HG03457 (cell line): ENCODE measurements around the gene STK32A.
"Not testable (repeated sequence)": the region's sequence is repeated elsewhere in the genome, so short reads cannot be mapped to it uniquely, and the experiment has no call there.

Source experiments
- ATAC-seq: cut with Tn5 transposase; IDR thresholded peaks from one replicate; pipeline ENCODE4 v1.9.1; 2021; ENCODE audit warnings: moderate number of reproducible peaks; ENCODE audit not compliant: unreplicated experiment

Gene STK32A

DNA sequence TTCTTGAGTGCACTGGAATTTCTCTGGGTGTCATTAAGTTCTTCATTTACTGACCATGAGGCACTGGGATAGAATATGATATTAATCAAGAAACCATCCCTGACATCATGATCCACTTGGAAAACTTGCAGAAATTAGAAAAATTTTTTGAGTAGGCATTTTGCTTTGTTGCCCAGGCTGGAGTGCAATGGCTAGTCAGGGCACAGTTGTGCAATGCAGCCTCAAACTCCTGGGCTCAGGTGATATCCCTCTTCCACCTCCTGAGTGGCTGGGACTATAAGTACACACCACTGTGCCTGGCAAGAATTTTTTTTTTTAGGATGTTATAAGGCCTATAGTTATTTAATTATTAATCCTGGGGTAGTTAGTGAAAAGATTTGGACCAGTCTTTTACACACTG lies 106.5 kb downstream of the STK32A start:
- no peak for ATAC-seq

- ATAC-seq, result no peak
These were observed 110.0 kb downstream of the STK32A start for GRCh38 chr5:147344861-147345260.

DNA sequence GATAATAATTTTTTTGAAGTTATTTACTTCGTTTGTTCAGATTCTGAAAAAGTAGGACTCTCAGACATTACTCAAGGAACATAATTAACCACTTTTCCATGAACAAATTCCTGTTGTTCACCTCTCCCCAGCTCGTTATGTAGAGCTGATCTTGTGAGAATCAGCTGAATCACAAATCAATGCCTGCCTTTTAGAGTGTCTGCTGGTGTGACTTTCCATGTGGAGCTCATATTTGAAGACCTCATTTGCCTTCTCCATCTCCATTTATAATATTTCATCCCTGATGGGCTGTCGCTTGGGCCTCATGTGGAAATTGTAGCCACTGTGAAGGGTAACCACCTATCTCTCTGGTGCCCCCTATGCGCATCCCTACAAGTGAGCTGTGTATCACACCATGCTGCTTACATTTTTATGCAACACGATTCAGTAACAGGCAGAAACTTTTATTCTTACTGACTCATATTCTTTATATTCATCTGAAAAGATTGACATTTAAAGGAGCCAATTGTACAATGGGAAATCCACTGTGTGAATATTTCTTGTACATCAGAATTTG lies 111.3 kb downstream of the STK32A start:
- ATAC-seq, result no peak

DNA sequence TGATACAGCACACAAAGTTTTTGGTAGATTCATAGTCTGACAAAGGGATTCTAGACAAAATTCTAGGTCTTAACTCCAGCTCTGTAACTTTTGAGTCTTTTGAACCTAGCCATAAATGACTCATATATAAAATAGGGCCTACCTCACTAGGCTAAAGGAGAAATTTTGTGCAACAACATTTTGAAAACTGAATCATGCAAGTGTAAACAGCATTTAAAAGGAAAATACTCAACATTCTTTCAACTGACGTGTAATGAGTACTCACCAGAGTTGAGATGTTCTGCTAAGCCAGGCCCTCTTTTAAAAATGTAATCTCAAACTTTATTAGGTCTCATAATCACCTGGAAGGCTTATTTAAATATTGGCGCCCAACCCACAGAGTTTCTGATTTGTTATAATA lies 113.2 kb downstream of the STK32A start:
- ATAC-seq, result no peak

DNA sequence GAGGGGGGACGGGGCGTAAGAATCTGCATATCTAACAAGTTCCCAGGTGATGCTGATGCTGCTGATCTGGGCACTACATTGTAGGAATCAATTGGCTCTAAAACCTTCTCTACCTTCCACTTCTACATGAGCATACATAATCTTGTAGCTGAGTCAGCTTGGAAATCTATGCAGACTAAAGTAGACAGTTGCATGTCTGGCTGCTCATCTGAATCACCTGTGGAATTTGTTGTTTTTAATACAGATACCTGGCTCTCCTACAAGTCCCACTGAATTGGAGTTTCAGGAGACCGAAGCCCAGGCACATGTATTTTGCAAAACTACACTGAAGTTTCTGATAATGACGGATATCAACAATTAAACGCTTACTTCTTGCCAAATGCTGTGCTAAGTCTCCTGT lies 113.6 kb downstream of the STK32A start:
- no peak for ATAC-seq

DNA sequence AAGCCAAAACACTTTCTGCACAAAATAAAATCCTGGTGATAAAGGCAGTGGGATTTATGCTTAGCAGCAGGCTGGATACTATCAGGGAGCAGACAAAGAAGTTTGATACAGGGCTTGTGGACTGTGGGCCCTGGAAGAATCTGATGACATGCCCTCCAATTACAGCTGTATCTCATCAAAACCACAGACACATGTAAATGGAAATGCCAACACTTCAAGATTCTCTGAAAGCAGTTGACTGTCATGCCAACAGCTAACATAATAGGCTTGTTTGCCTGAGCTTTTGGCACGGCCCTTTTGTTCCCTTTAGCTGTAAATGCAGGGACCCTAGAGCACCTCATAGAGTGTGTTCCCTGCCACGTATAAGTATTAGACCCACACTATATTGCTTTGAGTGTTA lies 114.4 kb downstream of the STK32A start:
- no peak for ATAC-seq

DNA sequence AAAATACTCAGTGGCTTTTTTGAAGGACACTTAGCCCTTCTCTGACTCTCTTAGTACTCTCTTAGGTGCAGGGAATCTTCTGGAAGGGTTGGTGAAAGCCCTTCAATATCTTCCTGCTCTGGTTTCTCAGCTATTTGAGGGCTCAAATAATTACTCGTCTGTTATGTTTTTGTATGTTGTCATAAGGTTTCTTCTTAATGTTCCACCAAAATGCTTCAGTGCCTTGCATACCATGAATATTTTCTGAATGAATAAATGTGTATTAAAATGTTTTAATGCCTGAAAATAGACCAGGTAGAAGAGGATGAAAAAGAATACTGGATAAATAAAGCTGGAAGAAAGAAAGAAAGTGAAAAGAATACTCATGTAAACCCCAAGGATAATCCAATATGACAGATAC lies 124.3 kb downstream of the STK32A start:
- ATAC-seq, result no peak

- ATAC-seq, result no peak
These were observed 124.8 kb downstream of the STK32A start for GRCh38 chr5:147359581-147359980.

DNA sequence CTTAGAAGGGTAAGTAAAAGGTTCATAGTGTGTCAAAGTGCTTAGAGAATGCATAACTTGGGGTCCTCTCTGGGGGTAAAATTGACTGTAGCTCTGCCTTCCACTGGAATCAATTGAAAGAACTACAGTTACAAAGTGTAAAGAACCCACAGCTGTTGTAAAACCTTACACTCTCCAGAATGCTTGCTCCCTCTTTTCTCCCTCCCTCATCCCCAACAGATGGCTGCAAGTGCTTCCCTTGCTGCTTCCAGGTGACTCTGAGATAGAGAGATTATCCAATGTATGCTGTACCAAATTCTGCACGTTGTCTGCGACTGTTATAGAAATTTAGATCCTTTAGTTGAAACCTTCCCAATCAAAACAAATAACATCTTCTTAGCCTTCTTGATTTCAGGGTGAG lies 126.0 kb downstream of the STK32A start:
- ATAC-seq, result no peak

DNA sequence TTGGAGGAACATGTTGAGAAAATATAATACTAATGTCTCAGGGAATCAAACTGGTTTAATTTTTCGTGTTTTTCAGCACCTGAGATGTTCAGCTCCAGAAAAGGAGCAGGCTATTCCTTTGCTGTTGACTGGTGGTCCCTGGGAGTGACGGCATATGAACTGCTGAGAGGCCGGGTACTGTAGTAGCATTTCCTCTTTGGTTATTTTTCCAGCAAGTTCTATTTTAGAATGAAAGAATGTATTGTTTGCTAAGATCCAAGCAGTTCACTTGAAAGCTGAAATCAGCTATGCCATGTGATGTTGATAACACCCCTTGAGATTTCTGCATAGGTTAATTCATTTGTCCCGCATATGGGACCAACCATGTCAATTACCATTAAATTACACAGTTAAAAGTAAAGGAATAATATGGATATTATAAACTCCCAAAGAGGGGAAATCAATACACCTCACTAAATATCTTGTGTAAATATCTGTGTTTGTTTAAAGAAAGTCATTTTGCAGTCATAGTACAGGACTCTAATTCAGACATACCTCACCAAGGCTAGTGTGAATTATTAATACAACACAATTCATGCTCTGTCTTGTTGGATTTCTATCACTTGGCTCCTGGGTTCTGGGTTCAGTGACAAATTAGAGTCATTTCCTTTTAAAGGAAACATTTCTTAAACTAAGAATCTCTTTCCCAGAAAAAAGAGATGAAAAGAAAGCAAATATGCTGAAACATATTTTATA lies 126.8 kb downstream of the STK32A start:
- no peak for ATAC-seq

- ATAC-seq, result not testable (repeated sequence)
These were observed 132.6 kb downstream of the STK32A start for GRCh38 chr5:147367381-147367780.

DNA sequence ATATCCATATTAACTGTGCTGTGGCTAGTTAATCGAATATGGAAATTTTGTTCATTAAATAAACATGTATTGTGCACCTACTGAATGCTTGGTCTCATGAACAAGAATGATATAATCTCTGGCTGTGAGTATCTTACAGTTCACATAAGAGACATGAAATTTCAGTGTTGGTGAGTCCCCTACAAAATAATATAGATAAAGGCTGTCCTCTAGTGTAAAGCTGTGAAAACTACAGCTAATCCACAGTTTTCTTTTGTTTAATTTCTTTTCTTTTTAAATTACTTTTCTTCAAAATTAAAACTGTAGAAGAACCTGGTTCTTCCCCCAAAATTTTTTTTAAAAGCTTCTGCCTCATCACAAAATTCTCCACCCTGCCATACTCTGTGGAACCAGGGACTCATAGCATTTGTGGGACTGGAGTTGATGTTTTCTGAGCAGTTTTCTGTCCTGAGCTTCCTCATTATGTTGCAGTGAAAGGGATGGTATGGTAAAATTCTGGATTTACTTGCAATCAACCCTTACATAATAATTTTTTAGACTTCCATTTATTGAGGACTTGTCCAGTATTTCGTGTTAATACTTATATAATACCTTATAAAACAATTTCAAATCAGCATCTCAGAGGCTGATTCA lies 135.0 kb downstream of the STK32A start:
- no peak for ATAC-seq

GRCh38 chr5:147371290-147371689 lies 136.5 kb downstream of the STK32A start:
- ATAC-seq, result no peak

DNA sequence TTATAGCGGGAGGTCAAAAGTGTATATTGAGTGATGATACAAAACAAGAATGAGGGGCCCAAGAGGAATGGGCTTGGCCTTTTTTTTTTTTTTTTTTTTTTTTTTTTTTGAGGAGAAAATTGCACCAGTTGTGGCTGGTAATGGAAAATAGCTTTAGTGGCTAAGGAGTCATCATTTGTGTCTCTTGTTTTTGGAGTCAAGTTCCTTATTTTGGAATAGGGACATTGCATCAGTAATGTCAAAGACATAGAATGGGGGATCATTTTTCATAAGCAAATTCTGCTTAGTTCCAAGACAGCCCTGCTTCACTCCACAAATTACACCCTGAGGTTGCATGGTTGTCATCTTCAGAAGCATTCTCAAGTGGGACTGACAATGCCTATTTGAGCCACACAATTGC lies 137.4 kb downstream of the STK32A start:
- no peak for ATAC-seq

GRCh38 chr5:147373328-147373727 lies 138.5 kb downstream of the STK32A start:
- ATAC-seq, result no peak

DNA sequence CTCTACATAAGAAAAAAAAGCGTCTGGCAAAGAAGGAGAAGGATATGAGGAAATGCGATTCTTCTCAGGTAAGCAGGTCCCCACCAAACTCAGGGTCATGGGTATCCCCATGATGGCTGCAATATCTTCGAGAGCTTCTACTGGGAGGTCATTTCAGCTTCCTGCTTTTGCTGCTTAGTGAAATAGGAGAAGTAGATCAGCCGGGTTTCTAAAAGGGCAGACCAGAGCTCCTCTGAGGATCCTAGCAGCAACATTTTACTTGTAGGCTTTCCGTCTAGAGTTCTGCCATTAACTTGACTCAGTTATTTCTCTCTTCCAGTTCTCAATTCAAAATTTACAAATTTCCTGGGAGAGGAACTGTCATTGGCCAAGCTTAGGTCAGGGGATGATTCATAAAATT lies 140.3 kb downstream of the STK32A start:
- ATAC-seq, result no peak

GRCh38 chr5:147377682-147378081 lies 142.9 kb downstream of the STK32A start:
- ATAC-seq, result no peak

- ATAC-seq, result no peak
These were observed 146.7 kb downstream of the STK32A start for GRCh38 chr5:147381555-147381954.

- ATAC-seq, result no peak
These were observed 147.9 kb downstream of the STK32A start for GRCh38 chr5:147382776-147383175.

GRCh38 chr5:147384346-147385193 lies 149.7 kb downstream of the STK32A start:
- ATAC-seq, result no peak

DNA sequence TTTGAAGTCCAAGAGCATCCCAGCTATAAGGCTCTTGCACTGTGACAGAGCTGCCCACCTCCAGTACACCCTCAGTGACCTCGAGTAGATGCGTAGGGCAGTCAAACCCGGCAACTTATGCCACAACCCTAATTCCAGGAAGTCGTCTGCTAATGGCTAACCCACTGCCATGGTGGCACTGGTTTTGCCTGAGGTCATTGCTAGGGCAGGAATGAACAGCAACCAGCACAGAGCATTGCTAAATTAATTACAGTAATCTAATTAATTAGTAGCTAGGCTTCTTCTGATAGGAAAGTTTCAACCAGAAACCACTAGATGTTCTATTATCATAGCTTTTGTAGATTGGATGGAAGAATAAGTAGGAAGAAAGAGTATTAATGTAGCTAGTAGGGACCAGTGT lies 152.3 kb downstream of the STK32A start:
- ATAC-seq, result no peak
